Vagina (tissue), 2 donors: ENCODE data around the gene AZU1.

Experiments
- POLR2A ChIP-seq, 2 donors: fragments of 450-650 bp; IDR thresholded peaks; one replicate each; pipeline ENCODE4 v1.6.1; 2017; ENCODE audit warnings: antibody characterized with exemption in 2 of 2, mild to moderate bottlenecking in 2 of 2, moderate library complexity in 2 of 2
- POLR2AphosphoS5 ChIP-seq, 2 donors: sonication (generic); formaldehyde crosslinking; IDR thresholded peaks; one replicate each; pipeline ENCODE4 v1.9.0; 2017; ENCODE audit warnings: antibody characterized with exemption in 2 of 2, mild to moderate bottlenecking in 2 of 2, low read depth in 1 of 2; ENCODE audit not compliant: insufficient read depth in 1 of 2
- TF ChIP-seq, protein P1 (sequence below), 3 experiments: fragments of 450-650 bp in 2 of 3; fragments of 200-600 bp in 1 of 3; sonication (generic) in 1 of 3; IDR thresholded peaks; one replicate each; pipeline ENCODE4 v1.5.1; 2017 to 2019; ENCODE audit warnings: antibody characterized with exemption in 3 of 3, mild to moderate bottlenecking in 2 of 3, moderate library complexity in 2 of 3

DNA sequence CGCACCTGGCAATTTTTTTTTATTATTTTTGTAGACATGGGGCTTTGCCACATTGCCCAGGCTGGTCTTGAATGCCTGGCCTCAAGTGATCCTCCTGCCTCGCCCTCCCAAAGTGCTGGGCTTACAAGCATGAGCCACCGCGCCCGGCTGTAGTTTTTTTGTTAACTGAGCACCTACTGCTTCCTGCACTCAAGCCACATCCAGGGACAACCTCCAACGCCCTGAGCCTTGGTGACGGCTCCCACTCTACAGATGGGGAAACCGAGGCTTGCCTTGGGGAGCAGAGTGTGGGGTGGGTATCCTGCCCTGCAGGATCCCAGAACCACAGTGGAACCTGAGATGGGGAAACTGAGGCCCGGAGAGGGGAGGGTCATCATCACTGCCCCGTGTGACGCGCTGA, 27.5 kb downstream of the AZU1 start:
- TF ChIP-seq, protein P1, sequence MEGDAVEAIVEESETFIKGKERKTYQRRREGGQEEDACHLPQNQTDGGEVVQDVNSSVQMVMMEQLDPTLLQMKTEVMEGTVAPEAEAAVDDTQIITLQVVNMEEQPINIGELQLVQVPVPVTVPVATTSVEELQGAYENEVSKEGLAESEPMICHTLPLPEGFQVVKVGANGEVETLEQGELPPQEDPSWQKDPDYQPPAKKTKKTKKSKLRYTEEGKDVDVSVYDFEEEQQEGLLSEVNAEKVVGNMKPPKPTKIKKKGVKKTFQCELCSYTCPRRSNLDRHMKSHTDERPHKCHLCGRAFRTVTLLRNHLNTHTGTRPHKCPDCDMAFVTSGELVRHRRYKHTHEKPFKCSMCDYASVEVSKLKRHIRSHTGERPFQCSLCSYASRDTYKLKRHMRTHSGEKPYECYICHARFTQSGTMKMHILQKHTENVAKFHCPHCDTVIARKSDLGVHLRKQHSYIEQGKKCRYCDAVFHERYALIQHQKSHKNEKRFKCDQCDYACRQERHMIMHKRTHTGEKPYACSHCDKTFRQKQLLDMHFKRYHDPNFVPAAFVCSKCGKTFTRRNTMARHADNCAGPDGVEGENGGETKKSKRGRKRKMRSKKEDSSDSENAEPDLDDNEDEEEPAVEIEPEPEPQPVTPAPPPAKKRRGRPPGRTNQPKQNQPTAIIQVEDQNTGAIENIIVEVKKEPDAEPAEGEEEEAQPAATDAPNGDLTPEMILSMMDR (IDR thresholded peaks at IDR 0.05), result no peak
- TF ChIP-seq POLR2A (IDR thresholded peaks at IDR 0.05) (no peak), POLR2AphosphoS5 (IDR thresholded peaks at IDR 0.05; ENCODE audit: insufficient read depth in 1 of 2, low read depth in 1 of 2) (no peak)
